ENCODE data around the gene IFI30. TPM values are rescaled to one million over a fixed set of nuclear protein-coding genes. Genes with fewer than 3 reads are reported as not detected.

The IFI30 gene
- total and polyA plus RNA-seq, 4 donors, result 60.2 to 130 (median 109) TPM

- TF ChIP-seq CTCF (IDR thresholded peaks at IDR 0.05; ENCODE audit: low read depth, low read length, missing input control), result no peak
These were observed 31.7 kb downstream of the IFI30 start (continued) for GRCh38 chr19:18205200-18205892.

DNA sequence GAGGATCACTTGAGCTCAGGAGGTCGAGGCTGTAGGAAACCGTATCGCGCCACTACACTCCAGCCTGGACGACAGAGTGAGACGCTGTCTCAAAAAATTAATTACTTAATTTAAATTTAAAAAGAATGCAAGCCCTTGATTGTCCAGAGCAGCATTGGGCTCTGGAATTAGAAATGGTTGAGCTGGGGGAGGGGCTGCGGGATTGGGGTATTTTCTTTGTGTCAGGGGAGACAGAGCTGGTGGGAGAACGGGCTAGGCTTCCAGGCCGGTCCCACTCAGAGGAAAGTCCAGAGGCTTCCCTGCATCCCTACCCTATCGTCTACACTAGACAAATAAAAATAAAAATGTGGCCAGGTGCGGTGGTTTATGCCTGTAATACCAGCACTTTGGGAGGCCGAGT is 32.4 kb downstream of the IFI30 start:
- DNase-seq (ENCODE audit: low spot score), result no peak
- 92% methylated on average over 12 of the region's 12 CpGs for WGBS
- Histone ChIP-seq H3K9me3 (ENCODE audit: control insufficient read depth in 4 of 4, low read length in 3 of 4) (no peaks in the 10 kb centered on the region), H3K4me1 (ENCODE audit: control insufficient read depth in 4 of 4, insufficient read depth in 4 of 4, low read length in 3 of 4) (peaks cover 7 to 20% (median 13%) of the 10 kb centered on the region in 4 donors), H3K36me3 (ENCODE audit: control insufficient read depth in 4 of 4, insufficient read depth in 3 of 4, low read depth in 1 of 4, low read length in 3 of 4) (no peaks in the 10 kb centered on the region), H3K27me3 (ENCODE audit: control insufficient read depth in 4 of 4, insufficient read depth in 4 of 4, low read length in 3 of 4) (no peaks in the 10 kb centered on the region), H3K9ac (ENCODE audit: low read depth in 1 of 2, low read length in 2 of 2) (no peak overlapping the region), H3K4me3 (ENCODE audit: low read depth in 1 of 3, low read length in 3 of 3) (no peak overlapping the region), H3K27ac (ENCODE audit: low read depth in 1 of 2, low read length in 2 of 2) (peak overlapping the region; percentile 81 to 89)
- TF ChIP-seq MAX (IDR thresholded peaks at IDR 0.05) (no peak), GABPA (IDR thresholded peaks at IDR 0.05 in 1 of 2, conservative IDR thresholded peaks at IDR 0.05 in 1 of 2) (no peak), TAF1 (conservative IDR thresholded peaks at IDR 0.05) (no peak), FOXA1 (IDR thresholded peaks at IDR 0.05) (no peak), FOXA2 (IDR thresholded peaks at IDR 0.05) (no peak), ATF3 (IDR thresholded peaks at IDR 0.05) (no peak), HNF4G (IDR thresholded peaks at IDR 0.05) (no peak), HNF4A (conservative IDR thresholded peaks at IDR 0.05) (no peak), EGR1 (IDR thresholded peaks at IDR 0.05; ENCODE audit: low read depth in 2 of 2) (no peak), SP1 (IDR thresholded peaks at IDR 0.05) (no peak)
- TF ChIP-seq, protein P1, sequence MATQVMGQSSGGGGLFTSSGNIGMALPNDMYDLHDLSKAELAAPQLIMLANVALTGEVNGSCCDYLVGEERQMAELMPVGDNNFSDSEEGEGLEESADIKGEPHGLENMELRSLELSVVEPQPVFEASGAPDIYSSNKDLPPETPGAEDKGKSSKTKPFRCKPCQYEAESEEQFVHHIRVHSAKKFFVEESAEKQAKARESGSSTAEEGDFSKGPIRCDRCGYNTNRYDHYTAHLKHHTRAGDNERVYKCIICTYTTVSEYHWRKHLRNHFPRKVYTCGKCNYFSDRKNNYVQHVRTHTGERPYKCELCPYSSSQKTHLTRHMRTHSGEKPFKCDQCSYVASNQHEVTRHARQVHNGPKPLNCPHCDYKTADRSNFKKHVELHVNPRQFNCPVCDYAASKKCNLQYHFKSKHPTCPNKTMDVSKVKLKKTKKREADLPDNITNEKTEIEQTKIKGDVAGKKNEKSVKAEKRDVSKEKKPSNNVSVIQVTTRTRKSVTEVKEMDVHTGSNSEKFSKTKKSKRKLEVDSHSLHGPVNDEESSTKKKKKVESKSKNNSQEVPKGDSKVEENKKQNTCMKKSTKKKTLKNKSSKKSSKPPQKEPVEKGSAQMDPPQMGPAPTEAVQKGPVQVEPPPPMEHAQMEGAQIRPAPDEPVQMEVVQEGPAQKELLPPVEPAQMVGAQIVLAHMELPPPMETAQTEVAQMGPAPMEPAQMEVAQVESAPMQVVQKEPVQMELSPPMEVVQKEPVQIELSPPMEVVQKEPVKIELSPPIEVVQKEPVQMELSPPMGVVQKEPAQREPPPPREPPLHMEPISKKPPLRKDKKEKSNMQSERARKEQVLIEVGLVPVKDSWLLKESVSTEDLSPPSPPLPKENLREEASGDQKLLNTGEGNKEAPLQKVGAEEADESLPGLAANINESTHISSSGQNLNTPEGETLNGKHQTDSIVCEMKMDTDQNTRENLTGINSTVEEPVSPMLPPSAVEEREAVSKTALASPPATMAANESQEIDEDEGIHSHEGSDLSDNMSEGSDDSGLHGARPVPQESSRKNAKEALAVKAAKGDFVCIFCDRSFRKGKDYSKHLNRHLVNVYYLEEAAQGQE (IDR thresholded peaks at IDR 0.05), result no peak

DNA sequence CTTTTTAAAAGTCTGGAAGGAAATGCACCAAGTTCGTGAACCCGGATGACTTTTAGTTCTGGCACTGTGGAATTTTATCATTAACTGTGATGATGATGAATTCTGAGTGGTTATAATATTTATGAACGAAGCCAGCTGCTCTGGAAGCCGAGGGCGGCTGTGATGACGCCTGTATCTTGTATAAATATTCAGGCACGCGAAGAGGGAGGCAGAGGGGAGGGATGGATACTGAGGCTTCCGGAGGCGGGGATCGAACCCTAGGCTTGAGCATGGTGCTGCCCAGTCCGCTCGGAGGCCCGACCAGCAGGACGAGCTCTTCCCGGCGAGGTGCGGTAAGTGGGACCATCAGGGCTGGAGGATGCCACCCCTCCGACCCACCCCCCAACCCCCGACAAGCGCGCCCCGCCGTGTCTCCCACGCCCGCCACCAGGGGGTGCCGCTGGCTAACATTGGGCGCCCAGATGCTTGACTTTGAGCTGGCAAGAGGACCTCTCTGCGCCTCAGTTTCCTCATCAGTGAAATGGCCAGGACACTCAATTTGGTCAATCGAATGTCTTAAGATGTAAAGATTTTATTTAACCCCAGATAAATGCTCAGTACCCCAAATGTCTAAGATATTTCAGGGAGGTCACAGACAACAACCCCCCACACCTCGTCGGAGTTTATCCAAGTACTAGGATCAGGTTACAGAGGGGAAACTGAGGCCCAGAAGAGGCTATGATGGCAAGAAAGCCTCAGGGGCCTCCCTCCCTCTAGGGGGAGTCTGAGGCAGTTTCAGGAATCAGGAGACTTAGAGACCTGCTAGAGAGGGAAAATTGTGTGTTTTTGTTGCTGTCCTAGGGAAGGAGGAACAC is 34.7 kb downstream of the IFI30 start:
- peak overlapping the region in 1 of 2 donors; percentile 28 for H3K27ac ChIP-seq (ENCODE audit: low read depth in 1 of 2, low read length in 2 of 2)
- DNase-seq (ENCODE audit: low spot score), result peak; percentile 48

More for the DNA sequence above, 34.7 kb downstream of the IFI30 start:
- peak; percentile 66 for TF ChIP-seq NR2F2 (IDR thresholded peaks at IDR 0.05)
- TF ChIP-seq RXRA (IDR thresholded peaks at IDR 0.05), result peak; percentile 29 to 38
- TF ChIP-seq TAF1 (conservative IDR thresholded peaks at IDR 0.05), result no peak
- TF ChIP-seq SP1 (IDR thresholded peaks at IDR 0.05), result peak; percentile 38
- TF ChIP-seq, protein P1 (IDR thresholded peaks at IDR 0.05), result peak; percentile 11
- TF ChIP-seq RAD21 (IDR thresholded peaks at IDR 0.05), result peak; percentile 59 to 75
- no peak for TF ChIP-seq YY1 (IDR thresholded peaks at IDR 0.05)
- peak; percentile 30 for TF ChIP-seq CTCF (IDR thresholded peaks at IDR 0.05; ENCODE audit: low read depth, low read length, missing input control)
- TF ChIP-seq EGR1 (IDR thresholded peaks at IDR 0.05; ENCODE audit: low read depth in 2 of 2), result no peak
- Histone ChIP-seq H3K9ac (ENCODE audit: low read depth in 1 of 2, low read length in 2 of 2) (no peak overlapping the region), H3K4me1 (ENCODE audit: control insufficient read depth in 4 of 4, insufficient read depth in 4 of 4, low read length in 3 of 4) (peaks cover 1 to 11% (median 7%) of the 10 kb centered on the region in 4 donors), H3K4me3 (ENCODE audit: low read depth in 1 of 3, low read length in 3 of 3) (no peak overlapping the region), H3K27me3 (ENCODE audit: control insufficient read depth in 4 of 4, insufficient read depth in 4 of 4, low read length in 3 of 4) (no peaks in the 10 kb centered on the region), H3K36me3 (ENCODE audit: control insufficient read depth in 4 of 4, insufficient read depth in 3 of 4, low read depth in 1 of 4, low read length in 3 of 4) (no peaks in the 10 kb centered on the region), H3K9me3 (ENCODE audit: control insufficient read depth in 4 of 4, low read length in 3 of 4) (no peaks in the 10 kb centered on the region)
- WGBS, result 20% methylated on average over 32 of the region's 32 CpGs
